H1 (cell line): Measurements from ENCODE around the gene KLK10.

Source experiments
- BACH1 ChIP-seq: IDR thresholded peaks from 2 replicates; pipeline ENCODE4 v1.6.1; 2012; ENCODE audit warnings: low read length, improper control_type of control experiment
- CREB1 ChIP-seq: IDR thresholded peaks from 2 replicates; pipeline ENCODE4 v1.6.1; 2012; ENCODE audit warnings: inconsistent platforms
- POLR2A ChIP-seq, 2 experiments: IDR thresholded peaks; 1 replicate in 1 of 2; 2 replicates in 1 of 2; pipeline ENCODE4 v1.6.1; 2011; ENCODE audit warnings: low read depth in 2 of 2, low read length in 2 of 2, mild to moderate bottlenecking in 2 of 2; ENCODE audit errors: control extremely low read depth in 1 of 2

DNA sequence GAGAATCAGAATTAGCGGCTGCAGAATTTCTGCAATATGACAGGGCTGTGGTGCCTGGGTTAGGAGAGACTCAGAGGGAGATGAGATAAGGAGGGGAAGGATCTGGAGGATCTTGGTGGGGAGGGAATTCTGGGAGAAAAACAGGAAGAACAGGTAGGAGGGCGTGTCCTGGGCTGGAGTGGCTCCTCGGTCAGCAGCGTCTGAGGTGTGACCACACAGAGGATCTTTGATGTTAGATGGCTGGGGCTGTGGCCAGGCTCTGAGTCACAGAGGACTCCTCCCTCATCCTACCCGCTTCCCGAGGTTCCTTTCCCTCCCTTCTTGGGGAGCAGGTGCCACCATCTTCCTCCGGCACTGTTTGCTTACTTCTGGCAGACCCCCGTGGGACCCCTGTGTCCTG, 43.7 kb downstream of the KLK10 start:
- TF ChIP-seq POLR2A (IDR thresholded peaks at IDR 0.05; ENCODE audit: control extremely low read depth in 1 of 2, low read depth in 2 of 2, low read length in 2 of 2), result no peak
- TF ChIP-seq BACH1, result no peak
- TF ChIP-seq CREB1, result no peak
